ENCODE measurements around the gene TAF10.
A peak's percentile ranks its signal among the peaks of the same experiment; 100 is the strongest.

The TAF10 gene

GRCh38 chr11:6576471-6577373 lies 35.3 kb downstream of the TAF10 start:
- peak; percentile 11 for DNase-seq (ENCODE audit: low read depth)

- no peak for DNase-seq (ENCODE audit: low read depth)
Measured at GRCh38 chr11:6574816-6575715, 37.0 kb downstream of the TAF10 start.

- DNase-seq (ENCODE audit: low read depth) = peak; percentile 44
Measured at GRCh38 chr11:6572215-6572614, 39.8 kb downstream of the TAF10 start.

- DNase-seq (ENCODE audit: low read depth) = no peak
Measured at GRCh38 chr11:6571434-6572008, 40.5 kb downstream of the TAF10 start.

- no peak for DNase-seq (ENCODE audit: low read depth)
Measured at GRCh38 chr11:6570691-6571427, 41.2 kb downstream of the TAF10 start.

- no peak for DNase-seq (ENCODE audit: low read depth)
Measured at GRCh38 chr11:6569706-6570105, 42.3 kb downstream of the TAF10 start.

- DNase-seq (ENCODE audit: low read depth) = peak; percentile 38
Measured at GRCh38 chr11:6568191-6568918, 43.7 kb downstream of the TAF10 start.

GRCh38 chr11:6567371-6567745 lies 44.7 kb downstream of the TAF10 start:
- no peak for DNase-seq (ENCODE audit: low read depth)

GRCh38 chr11:6566704-6567370 lies 45.2 kb downstream of the TAF10 start:
- no peak for DNase-seq (ENCODE audit: low read depth)

- no peak for DNase-seq (ENCODE audit: low read depth)
Measured at GRCh38 chr11:6565988-6566703, 45.9 kb downstream of the TAF10 start.

- DNase-seq (ENCODE audit: low read depth) = no peak
Measured at GRCh38 chr11:6565325-6565724, 46.7 kb downstream of the TAF10 start.

GRCh38 chr11:6563667-6564066 lies 48.3 kb downstream of the TAF10 start:
- DNase-seq (ENCODE audit: low read depth) = no peak

- no peak for DNase-seq (ENCODE audit: low read depth)
Measured at GRCh38 chr11:6563121-6563619, 48.8 kb downstream of the TAF10 start.

- no peak for DNase-seq (ENCODE audit: low read depth)
Measured at GRCh38 chr11:6561288-6561687, 50.7 kb downstream of the TAF10 start.

Data from non-pigmented ciliary epithelial cell (primary cell).